ENCODE measurements around the gene SRPK2.

DNA sequence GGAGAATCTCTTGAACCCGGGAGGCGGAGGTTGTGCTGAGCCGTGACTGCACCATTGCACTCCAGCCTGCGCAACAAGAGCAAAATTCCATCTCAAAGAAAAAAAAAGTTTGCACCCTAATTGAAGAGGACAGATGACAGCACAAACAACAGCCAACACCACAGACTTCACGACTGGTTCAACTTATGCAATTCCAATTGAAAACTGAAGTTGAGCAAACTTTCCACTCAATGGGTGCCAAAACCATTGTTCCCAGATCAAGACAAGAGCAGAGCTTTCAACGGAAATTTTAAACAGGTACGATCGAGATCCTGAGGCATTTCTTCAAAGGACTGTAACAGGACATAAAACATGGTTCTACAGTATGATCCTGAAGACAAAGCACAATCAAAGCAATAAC is 225.0 kb downstream of the SRPK2 start:
- TF ChIP-seq, protein P1, sequence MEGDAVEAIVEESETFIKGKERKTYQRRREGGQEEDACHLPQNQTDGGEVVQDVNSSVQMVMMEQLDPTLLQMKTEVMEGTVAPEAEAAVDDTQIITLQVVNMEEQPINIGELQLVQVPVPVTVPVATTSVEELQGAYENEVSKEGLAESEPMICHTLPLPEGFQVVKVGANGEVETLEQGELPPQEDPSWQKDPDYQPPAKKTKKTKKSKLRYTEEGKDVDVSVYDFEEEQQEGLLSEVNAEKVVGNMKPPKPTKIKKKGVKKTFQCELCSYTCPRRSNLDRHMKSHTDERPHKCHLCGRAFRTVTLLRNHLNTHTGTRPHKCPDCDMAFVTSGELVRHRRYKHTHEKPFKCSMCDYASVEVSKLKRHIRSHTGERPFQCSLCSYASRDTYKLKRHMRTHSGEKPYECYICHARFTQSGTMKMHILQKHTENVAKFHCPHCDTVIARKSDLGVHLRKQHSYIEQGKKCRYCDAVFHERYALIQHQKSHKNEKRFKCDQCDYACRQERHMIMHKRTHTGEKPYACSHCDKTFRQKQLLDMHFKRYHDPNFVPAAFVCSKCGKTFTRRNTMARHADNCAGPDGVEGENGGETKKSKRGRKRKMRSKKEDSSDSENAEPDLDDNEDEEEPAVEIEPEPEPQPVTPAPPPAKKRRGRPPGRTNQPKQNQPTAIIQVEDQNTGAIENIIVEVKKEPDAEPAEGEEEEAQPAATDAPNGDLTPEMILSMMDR (IDR thresholded peaks at IDR 0.05; ENCODE audit: low read length) = no peak
- TF ChIP-seq EZH2 (IDR thresholded peaks at IDR 0.05; ENCODE audit: borderline replicate concordance, low read length) = no peak

Measured in OCI-LY1 (cell line).